NCI-H69 (cell line): ENCODE results near the gene PTCD2.
A peak's percentile ranks its signal among the peaks of the same experiment; 100 is the strongest.
"Not testable (repeated sequence)": the region's sequence is repeated elsewhere in the genome, so short reads cannot be mapped to it uniquely, and the experiment has no call there.

ENCODE experiments used
- DNase-seq: peaks from one replicate; lab custom pipeline; 2025; lab: John Stamatoyannopoulos, UW

Gene PTCD2

GRCh38 chr5:72296256-72296655 is 23.9 kb upstream of the PTCD2 start:
- peak; percentile 93 for DNase-seq

- not testable (repeated sequence) for DNase-seq
Observed at GRCh38 chr5:72298136-72298535, 22.0 kb upstream of the PTCD2 start.

- peak; percentile 57 for DNase-seq
Observed at GRCh38 chr5:72298711-72299110, 21.5 kb upstream of the PTCD2 start.

GRCh38 chr5:72300590-72301339 is 19.4 kb upstream of the PTCD2 start:
- no peak for DNase-seq

- no peak for DNase-seq
Observed at GRCh38 chr5:72301557-72301956, 18.6 kb upstream of the PTCD2 start.

- DNase-seq = no peak
Observed at GRCh38 chr5:72302171-72302570, 18.0 kb upstream of the PTCD2 start.

- no peak for DNase-seq
Observed at GRCh38 chr5:72305194-72306142, 14.7 kb upstream of the PTCD2 start.

- DNase-seq = peak; percentile 64
Observed at GRCh38 chr5:72307573-72307967, 12.6 kb upstream of the PTCD2 start.

GRCh38 chr5:72307968-72308852 is 12.0 kb upstream of the PTCD2 start:
- DNase-seq = peak; percentile 99

- no peak for DNase-seq
Observed at GRCh38 chr5:72308853-72309191, 11.4 kb upstream of the PTCD2 start.

GRCh38 chr5:72313141-72313540 is 7.0 kb upstream of the PTCD2 start:
- no peak for DNase-seq

GRCh38 chr5:72314571-72315172 is 5.5 kb upstream of the PTCD2 start:
- DNase-seq = peak; percentile 67

GRCh38 chr5:72319435-72319975 is 668 bp upstream of the PTCD2 start:
- peak; percentile 64 for DNase-seq

- no peak for DNase-seq
Observed at GRCh38 chr5:72324189-72324825, 4.1 kb downstream of the PTCD2 start.

GRCh38 chr5:72325566-72326305 is 5.6 kb downstream of the PTCD2 start:
- DNase-seq = no peak

GRCh38 chr5:72326306-72326649 is 6.1 kb downstream of the PTCD2 start:
- DNase-seq = no peak

- peak; percentile 69 for DNase-seq
Observed at GRCh38 chr5:72328172-72328571, 8.0 kb downstream of the PTCD2 start.

- no peak for DNase-seq
Observed at GRCh38 chr5:72330712-72331111, 10.5 kb downstream of the PTCD2 start.

GRCh38 chr5:72337159-72337558 is 17.0 kb downstream of the PTCD2 start:
- no peak for DNase-seq

GRCh38 chr5:72338689-72339209 is 18.6 kb downstream of the PTCD2 start:
- DNase-seq = no peak
